K562 (cell line): ENCODE measurements around the gene ATG12. TPM values are rescaled to one million over a fixed set of nuclear protein-coding genes. Genes with fewer than 3 reads are reported as not detected.

ENCODE experiments used
- ATAC-seq: fragments of 200-7000 bp; cut with Tn5 transposase; 3 replicates; pipeline ENCODE4 v1.9.1; 2020; ENCODE audit warnings: moderate library complexity
- BruUV-seq: library from RNA; stranded (reverse); fragments of 400-500 nt; replicated peaks from 2 replicates; lab custom pipeline; 2021; lab: Mats Ljungman, UMichigan
- CTCF ChIA-PET: fragments of 300-600 bp; formaldehyde crosslinking; extraction: SDS; loops from one replicate; lab custom pipeline; 2021; ENCODE audit warnings: low intra/inter-chr PET ratio; lab: Yijun Ruan, JAX
- POLR2A ChIA-PET: fragments of 300-600, 350-650 bp; sonication (Branson Sonifier 250); formaldehyde crosslinking; extraction: SDS; loops from one replicate; lab custom pipeline; 2021; ENCODE audit warnings: antibody characterized with exemption, inconsistent platforms; lab: Yijun Ruan, JAX
- DNase-seq, 4 experiments: peaks; one replicate each; pipeline versions ENCODE4 v3.0.0 to v3.0.0-alpha.2; 2011 to 2018; ENCODE audit warnings: low spot score in 3 of 4, mixed read lengths in 3 of 4; ENCODE audit errors: extremely low read depth in 1 of 4
- FAIRE-seq: peaks from 2 replicates; lab custom pipeline; 2011; peaks lifted over from hg19 to GRCh38; lab: Jason Lieb, UNC
- H2AFZ ChIP-seq: 2 replicates; pipeline ENCODE4 v1.6.0; 2011; ENCODE audit warnings: low read depth, low read length, control low read depth, inconsistent platforms
- H3K27ac ChIP-seq: fragments of 200-600 bp; 3 replicates; pipeline ENCODE4 v1.8.0; 2011; ENCODE audit warnings: low read depth, mild to moderate bottlenecking, control low read depth, inconsistent platforms, low read length, moderate library complexity, mixed read lengths; ENCODE audit errors: extremely low read depth
- H3K27me3 ChIP-seq, 2 experiments: fragments of 300-600 bp in 1 of 2; 2 replicates in 1 of 2; 3 replicates in 1 of 2; pipeline versions ENCODE4 v1.6.0 to v1.8.0; 2011; ENCODE audit warnings: inconsistent platforms in 2 of 2, low read length in 2 of 2, mild to moderate bottlenecking in 1 of 2, mixed read lengths in 1 of 2, moderate library complexity in 1 of 2; ENCODE audit not compliant: control insufficient read depth in 2 of 2, insufficient read depth in 2 of 2
- H3K36me3 ChIP-seq: fragments of 300-600 bp; 3 replicates; pipeline ENCODE4 v1.8.0; 2011; ENCODE audit warnings: mild to moderate bottlenecking, low read length, inconsistent platforms; ENCODE audit not compliant: control insufficient read depth, insufficient read depth
- H3K4me1 ChIP-seq, 2 experiments: fragments of 200-600 bp in 1 of 2; replicated peaks in 1 of 2; 2 replicates in 1 of 2; 3 replicates in 1 of 2; pipeline versions ENCODE4 v1.5.1 to v1.8.0; 2011; ENCODE audit warnings: inconsistent platforms in 2 of 2, low read length in 2 of 2, mild to moderate bottlenecking in 1 of 2, mixed read lengths in 1 of 2, moderate library complexity in 1 of 2; ENCODE audit not compliant: control insufficient read depth in 2 of 2, insufficient read depth in 2 of 2
- H3K4me2 ChIP-seq: 2 replicates; pipeline ENCODE4 v1.6.1; 2011; ENCODE audit warnings: low read length, control low read depth, inconsistent platforms, mixed read lengths; ENCODE audit not compliant: insufficient read depth
- H3K4me3 ChIP-seq: fragments of 200-600 bp; sonication (generic), shearing (Covaris generic); 2 replicates; pipeline ENCODE4 v1.5.1; 2016; ENCODE audit warnings: control low read depth, inconsistent platforms
- H3K79me2 ChIP-seq: fragments of 200-600 bp; 3 replicates; pipeline ENCODE4 v1.8.0; 2011; ENCODE audit warnings: low read length, inconsistent platforms; ENCODE audit not compliant: control insufficient read depth, insufficient read depth
- H3K9ac ChIP-seq, 2 experiments: 2 replicates each; pipeline versions ENCODE4 v1.6.0 to v1.6.1; 2011; ENCODE audit warnings: low read depth in 2 of 2, low read length in 2 of 2, control low read depth in 1 of 2, inconsistent platforms in 1 of 2, mild to moderate bottlenecking in 1 of 2, mixed read lengths in 1 of 2; ENCODE audit not compliant: insufficient read depth in 1 of 2
- H3K9me1 ChIP-seq: one replicate; pipeline ENCODE4 v1.6.0; 2011; ENCODE audit warnings: inconsistent platforms, mild to moderate bottlenecking, low read length, moderate library complexity; ENCODE audit not compliant: control insufficient read depth, insufficient read depth
- H3K9me3 ChIP-seq: replicated peaks from 2 replicates; pipeline ENCODE4 v1.5.1; 2011; ENCODE audit warnings: low read depth, low read length, inconsistent platforms; ENCODE audit not compliant: control insufficient read depth, insufficient read depth
- H4K20me1 ChIP-seq: replicated peaks from 2 replicates; pipeline ENCODE4 v1.6.1; 2011; ENCODE audit warnings: low read length, inconsistent platforms, mixed read lengths; ENCODE audit not compliant: control insufficient read depth, insufficient read depth
- BRF2 ChIP-seq: IDR thresholded peaks from 3 replicates; pipeline ENCODE4 v1.6.1; 2011; ENCODE audit warnings: borderline replicate concordance, mild to moderate bottlenecking; ENCODE audit not compliant: insufficient read length, insufficient read depth
- CBX3 ChIP-seq, 2 experiments: IDR thresholded peaks; 1 replicate in 1 of 2; 2 replicates in 1 of 2; pipeline ENCODE4 v1.6.1; 2012; ENCODE audit warnings: inconsistent platforms in 2 of 2, low read length in 2 of 2, borderline replicate concordance in 1 of 2, control low read depth in 1 of 2
- ERF ChIP-seq: fragments of 450-650 bp; formaldehyde crosslinking; IDR thresholded peaks from 2 replicates; pipeline ENCODE4 v1.4.0; 2020; ENCODE audit warnings: mild to moderate bottlenecking, mixed read lengths
- MNT ChIP-seq, 2 experiments: fragments of 450-650 bp; conservative IDR thresholded peaks; 2 replicates each; pipeline ENCODE4 v1.6.1; 2017; ENCODE audit warnings: mild to moderate bottlenecking in 2 of 2, moderate library complexity in 2 of 2
- PHF21A ChIP-seq: fragments of 450-650 bp; IDR thresholded peaks from 2 replicates; pipeline ENCODE4 v1.6.1; 2017; ENCODE audit warnings: low read depth, borderline replicate concordance
- RERE ChIP-seq: sonication (generic); formaldehyde crosslinking; IDR thresholded peaks from 2 replicates; pipeline ENCODE4 v1.8.0; 2023; ENCODE audit warnings: missing genetic modification reagents, mild to moderate bottlenecking, borderline replicate concordance
- ZBTB26 ChIP-seq: fragments of 450-650 bp; formaldehyde crosslinking; IDR thresholded peaks from 2 replicates; pipeline ENCODE4 v1.4.0; 2022; ENCODE audit warnings: missing genetic modification characterization
- ZNF408 ChIP-seq: fragments of 250-450 bp; sonication (Bioruptor Pico); IDR thresholded peaks from 2 replicates; pipeline ENCODE4 v1.4.0; 2020; ENCODE audit warnings: low read depth, mild to moderate bottlenecking, moderate library complexity
- ZNF644 ChIP-seq: fragments of 200-800 bp; sonication (Bioruptor generic); IDR thresholded peaks from 2 replicates; pipeline ENCODE4 v1.6.1; 2016; ENCODE audit warnings: low read depth, missing genetic modification characterization, missing compliant biosample characterization
- in situ Hi-C: fragments of 300-500 bp; cut with MboI; formaldehyde crosslinking; loops from 4 replicates; pipeline ENCODE4 v1.15.0; 2018; ENCODE audit warnings: inconsistent platforms, mixed read lengths
- intact Hi-C: fragments of 100-400 bp; cut with micrococcal nuclease; formaldehyde crosslinking; loops from 2 replicates; pipeline ENCODE4 v1.14.2; 2022
- polyA plus RNA-seq, 8 experiments: library from polyadenylated mRNA; depleted of rRNA in 4 of 8; stranded (reverse) in 5 of 8; unstranded in 3 of 8; fragments of >200 nt; fragmentation: Nextera tagmentation in 2 of 8; fragmentation: Illumina TruSeq in 1 of 8; extraction: Ambion mirVana in 2 of 8; extraction: Trizol in 1 of 8; gene quantifications; 2 replicates each; pipeline versions ENCODE4 v1.2.1 to v1.2.3, GENCODE V29; 2011 to 2014; ENCODE audit warnings: inconsistent platforms in 1 of 8, missing spikeins in 1 of 8
- total RNA-seq, 7 experiments: library from RNA; depleted of rRNA in 6 of 7; stranded (reverse); fragments of >200 nt in 6 of 7; fragmentation: Illumina TruSeq in 2 of 7; extraction: Trizol in 2 of 7; gene quantifications; 2 replicates each; pipeline versions ENCODE4 v1.2.1 to v1.2.3, GENCODE V29; 2011 to 2021; ENCODE audit warnings: low replicate concordance in 1 of 7

The ATG12 gene
- total and polyA plus RNA-seq, 9 of the 15 experiments (the other 6 are each of a cell fraction or from before 2014, with no cell fraction given): 21.6 to 132 (median 61.3) TPM

- TF ChIP-seq ERF (CRISPR knock-in tag) (no peak), ZBTB26 (CRISPR knock-in tag) (no peak), MNT (conservative IDR thresholded peaks at IDR 0.05) (no peak)
Measured at GRCh38 chr5:115869256-115869795, 28.0 kb upstream of the ATG12 start (continued).

GRCh38 chr5:115859378-115859777, 18.0 kb upstream of the ATG12 start:
- ATAC-seq: no peak
- no TSS peak for BruUV-seq
- H2AFZ ChIP-seq: no peak overlapping the region
- no peak for DNase-seq
- in situ Hi-C loops: no loop called here
- no peak overlapping the region for H3K4me2 ChIP-seq
- H3K4me3 ChIP-seq: no peak overlapping the region
- H3K9ac ChIP-seq: no peak overlapping the region
- FAIRE-seq: no peak
- H3K9me3 ChIP-seq: no peaks in the 10 kb centered on the region
- no peaks in the 10 kb centered on the region for H3K4me1 ChIP-seq
- H3K9me1 ChIP-seq: no peaks in the 10 kb centered on the region
- ChIA-PET CTCF (no interaction called here), POLR2A (no interaction called here)
- intact Hi-C loops: no loop called here
- TF ChIP-seq RERE: no peak
- no peak for TF ChIP-seq ZNF644 (tag)
- no peak for TF ChIP-seq BRF2
- TF ChIP-seq PHF21A: no peak
- TF ChIP-seq CBX3 (IDR thresholded peaks at IDR 0.05; ENCODE audit: borderline replicate concordance in 1 of 2, low read length in 2 of 2): no peak
- TF ChIP-seq ZNF408 (CRISPR knock-in tag): no peak
- no peaks in the 10 kb centered on the region for H4K20me1 ChIP-seq
- H3K27me3 ChIP-seq: no peaks in the 10 kb centered on the region
- H3K79me2 ChIP-seq: peaks cover 27% of the 10 kb centered on the region
- H3K27ac ChIP-seq: no peak overlapping the region
- no peaks in the 10 kb centered on the region for H3K36me3 ChIP-seq
